GM19468 (cell line): Measurements from ENCODE around the gene FOXL2.
"Not testable (repeated sequence)": the region's sequence is repeated elsewhere in the genome, so short reads cannot be mapped to it uniquely, and the experiment has no call there.

ENCODE experiments used
- ATAC-seq: cut with Tn5 transposase; IDR thresholded peaks from one replicate; pipeline ENCODE4 v1.9.1; 2021; ENCODE audit warnings: mild to moderate bottlenecking, moderate library complexity, moderate number of reproducible peaks; ENCODE audit not compliant: unreplicated experiment; ENCODE audit errors: extremely low read depth

FOXL2 gene

GRCh38 chr3:138933981-138934691 is 12.8 kb downstream of the FOXL2 start:
- no peak for ATAC-seq

GRCh38 chr3:138933068-138933668 is 13.8 kb downstream of the FOXL2 start:
- ATAC-seq = no peak

- ATAC-seq = no peak
Observed at GRCh38 chr3:138928727-138929372, 18.1 kb downstream of the FOXL2 start.

GRCh38 chr3:138923531-138923994 is 23.4 kb downstream of the FOXL2 start:
- ATAC-seq = no peak

GRCh38 chr3:138922400-138922799 is 24.5 kb downstream of the FOXL2 start:
- not testable (repeated sequence) for ATAC-seq

- no peak for ATAC-seq
Observed at GRCh38 chr3:138921316-138922292, 25.3 kb downstream of the FOXL2 start.

- no peak for ATAC-seq
Observed at GRCh38 chr3:138919325-138919724, 27.6 kb downstream of the FOXL2 start.

- ATAC-seq = no peak
Observed at GRCh38 chr3:138916824-138917223, 30.1 kb downstream of the FOXL2 start.

GRCh38 chr3:138915503-138916498 is 31.1 kb downstream of the FOXL2 start:
- ATAC-seq = peak; percentile 43

- ATAC-seq = no peak
Observed at GRCh38 chr3:138914870-138915502, 32.0 kb downstream of the FOXL2 start.

- no peak for ATAC-seq
Observed at GRCh38 chr3:138913766-138914165, 33.2 kb downstream of the FOXL2 start.

- ATAC-seq = no peak
Observed at GRCh38 chr3:138912237-138912636, 34.7 kb downstream of the FOXL2 start.

- no peak for ATAC-seq
Observed at GRCh38 chr3:138911621-138912020, 35.3 kb downstream of the FOXL2 start.

GRCh38 chr3:138909904-138910303 is 37.0 kb downstream of the FOXL2 start:
- ATAC-seq = no peak

GRCh38 chr3:138908846-138909245 is 38.1 kb downstream of the FOXL2 start:
- no peak for ATAC-seq

GRCh38 chr3:138907539-138907938 is 39.4 kb downstream of the FOXL2 start:
- no peak for ATAC-seq

- ATAC-seq = no peak
Observed at GRCh38 chr3:138902171-138902570, 44.8 kb downstream of the FOXL2 start.

GRCh38 chr3:138901567-138901966 is 45.4 kb downstream of the FOXL2 start:
- no peak for ATAC-seq
